ENCODE data around the gene OTUB1. TPM values are rescaled to one million over a fixed set of nuclear protein-coding genes. Genes with fewer than 3 reads are reported as not detected.
"Not testable (repeated sequence)": the region's sequence is repeated elsewhere in the genome, so short reads cannot be mapped to it uniquely, and the experiment has no call there.

OTUB1 gene
- total RNA-seq, 1 donor from 2014 or later, result 54.4 TPM

- DNase-seq; ATAC-seq; intact Hi-C loops (cut with micrococcal nuclease): not testable (repeated sequence)
These were observed 12.4 kb upstream of the OTUB1 start for GRCh38 chr11:63973912-63974258.

GRCh38 chr11:63974259-63975143 lies 11.7 kb upstream of the OTUB1 start, which contains the start of gene COX8A:
Gene COX8A, plus strand, starts transcription at chr11:63974620. Its CDS starts 61 bp downstream, at chr11:63974681.
- intact Hi-C loops (cut with micrococcal nuclease), result no loop called here
- DNase-seq (peak; percentile 96), ATAC-seq (peak; percentile 95)

- no peak for DNase-seq
- ATAC-seq, result no peak
- intact Hi-C loops (cut with micrococcal nuclease), result no loop called here
These were observed 7.5 kb upstream of the OTUB1 start for GRCh38 chr11:63978551-63979239.

GRCh38 chr11:63979426-63979825 lies 6.8 kb upstream of the OTUB1 start:
- no peak for ATAC-seq
- intact Hi-C loops (cut with micrococcal nuclease), result no loop called here
- DNase-seq, result no peak

GRCh38 chr11:63985812-63986155 lies 454 bp upstream of the OTUB1 start:
- intact Hi-C loops (cut with micrococcal nuclease), result no loop called here
- peak; percentile 67 for DNase-seq

GRCh38 chr11:63986932-63987513 lies 785 bp downstream of the OTUB1 start:
- DNase-seq (no peak), ATAC-seq (no peak)
- intact Hi-C loops (cut with micrococcal nuclease), result no loop called here

More at GRCh38 chr11:63985812-63986155, 454 bp upstream of the OTUB1 start:
- peak; percentile 34 for ATAC-seq

GRCh38 chr11:63991558-63991957 lies 5.3 kb downstream of the OTUB1 start:
- intact Hi-C loops (cut with micrococcal nuclease), result no loop called here
- no peak for ATAC-seq
- DNase-seq, result no peak

GRCh38 chr11:63993100-63993499 lies 6.9 kb downstream of the OTUB1 start:
- DNase-seq, result no peak
- no peak for ATAC-seq
- intact Hi-C loops (cut with micrococcal nuclease), result no loop called here

- intact Hi-C loops (cut with micrococcal nuclease), result no loop called here
- DNase-seq, result peak; percentile 52
- peak; percentile 59 for ATAC-seq
These were observed 7.8 kb downstream of the OTUB1 start for GRCh38 chr11:63993993-63994392.

GRCh38 chr11:63996512-63996911 lies 10.3 kb downstream of the OTUB1 start:
- intact Hi-C loops (cut with micrococcal nuclease), result no loop called here
- no peak for ATAC-seq
- DNase-seq, result no peak

GRCh38 chr11:63997104-63997700 lies 11.0 kb downstream of the OTUB1 start:
- no peak for DNase-seq
- ATAC-seq, result no peak
- intact Hi-C loops (cut with micrococcal nuclease), result no loop called here

- DNase-seq (no peak), ATAC-seq (no peak)
- intact Hi-C loops (cut with micrococcal nuclease), result no loop called here
These were observed 11.6 kb downstream of the OTUB1 start for GRCh38 chr11:63997801-63998337.

GRCh38 chr11:63998558-63999348 lies 12.5 kb downstream of the OTUB1 start:
- ATAC-seq (no peak), DNase-seq (no peak)
- intact Hi-C loops (cut with micrococcal nuclease), result no loop called here

GRCh38 chr11:63999349-64000025 lies 13.2 kb downstream of the OTUB1 start:
- intact Hi-C loops (cut with micrococcal nuclease), result loop anchor here (5.0 kb wide), 1 partner anchor 153 kb away; no protein-coding TSS in a partner anchor
- DNase-seq, result peak; percentile 67
- peak; percentile 44 for ATAC-seq

- DNase-seq, result peak; percentile 86
- peak; percentile 88 for ATAC-seq
- intact Hi-C loops (cut with micrococcal nuclease), result loop anchor here (5.0 kb wide), 1 partner anchor 152 kb away; no protein-coding TSS in a partner anchor
These were observed 13.9 kb downstream of the OTUB1 start for GRCh38 chr11:64000026-64000739.

- peak; percentile 6 for ATAC-seq
- DNase-seq, result no peak
- intact Hi-C loops (cut with micrococcal nuclease), result loop anchor here (5.0 kb wide), 1 partner anchor 151 kb away; no protein-coding TSS in a partner anchor
These were observed 14.7 kb downstream of the OTUB1 start for GRCh38 chr11:64000740-64001483.

Measured in left ventricle myocardium superior (tissue), 1 donor.